HG03439 (cell line): ENCODE results near the gene COX19.

Experiments used
- ATAC-seq: cut with Tn5 transposase; IDR thresholded peaks from one replicate; pipeline ENCODE4 v1.9.1; 2021; ENCODE audit warnings: mild to moderate bottlenecking, moderate library complexity; ENCODE audit not compliant: unreplicated experiment

Gene COX19

DNA sequence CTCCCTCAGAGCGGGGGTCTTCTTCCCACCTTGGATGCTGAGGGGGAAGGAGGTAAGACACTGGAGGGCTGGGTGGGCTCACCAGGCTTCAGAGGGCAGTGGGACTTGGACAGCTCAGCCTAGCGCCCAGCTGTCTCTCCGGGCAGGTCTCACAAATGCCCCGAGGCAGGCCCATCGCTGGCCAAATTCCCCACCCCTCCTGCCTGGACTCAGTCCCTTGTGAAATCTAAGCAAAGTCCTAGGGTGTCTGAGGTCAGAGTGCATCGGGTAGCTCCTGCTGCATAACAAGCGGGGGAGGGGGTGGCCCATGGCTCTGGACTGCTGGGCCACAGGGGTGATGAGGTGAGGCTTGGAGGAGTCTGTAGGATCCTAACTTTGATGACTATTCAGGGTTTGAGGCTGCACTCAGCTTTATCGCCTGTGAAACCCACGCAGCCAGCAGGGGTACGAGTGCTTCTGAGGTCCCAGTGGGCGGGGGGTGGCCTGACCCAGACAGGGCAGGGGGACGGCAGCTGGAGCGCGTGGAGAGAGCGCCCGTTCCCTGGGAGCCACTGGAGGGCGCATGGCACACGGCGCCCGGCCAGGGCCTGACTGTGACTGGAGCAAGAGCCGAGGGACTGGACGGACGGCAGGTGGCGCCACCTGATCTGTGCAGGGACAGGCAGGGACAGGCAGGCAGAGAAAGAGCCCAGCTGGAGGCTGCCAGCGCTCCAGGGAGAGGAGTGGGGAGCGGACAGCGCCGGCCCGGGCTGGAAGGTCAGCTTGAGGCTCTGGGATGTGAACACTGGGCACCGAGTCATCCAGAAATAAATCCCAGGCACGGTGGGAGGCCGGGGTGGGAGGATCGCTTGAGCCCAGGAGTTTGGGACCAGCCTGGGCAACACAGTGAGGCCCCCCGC, 17.6 kb upstream of the COX19 start:
- ATAC-seq, result peak; percentile 78

GRCh38 chr7:991729-992656, 16.6 kb upstream of the COX19 start:
- no peak for ATAC-seq

DNA sequence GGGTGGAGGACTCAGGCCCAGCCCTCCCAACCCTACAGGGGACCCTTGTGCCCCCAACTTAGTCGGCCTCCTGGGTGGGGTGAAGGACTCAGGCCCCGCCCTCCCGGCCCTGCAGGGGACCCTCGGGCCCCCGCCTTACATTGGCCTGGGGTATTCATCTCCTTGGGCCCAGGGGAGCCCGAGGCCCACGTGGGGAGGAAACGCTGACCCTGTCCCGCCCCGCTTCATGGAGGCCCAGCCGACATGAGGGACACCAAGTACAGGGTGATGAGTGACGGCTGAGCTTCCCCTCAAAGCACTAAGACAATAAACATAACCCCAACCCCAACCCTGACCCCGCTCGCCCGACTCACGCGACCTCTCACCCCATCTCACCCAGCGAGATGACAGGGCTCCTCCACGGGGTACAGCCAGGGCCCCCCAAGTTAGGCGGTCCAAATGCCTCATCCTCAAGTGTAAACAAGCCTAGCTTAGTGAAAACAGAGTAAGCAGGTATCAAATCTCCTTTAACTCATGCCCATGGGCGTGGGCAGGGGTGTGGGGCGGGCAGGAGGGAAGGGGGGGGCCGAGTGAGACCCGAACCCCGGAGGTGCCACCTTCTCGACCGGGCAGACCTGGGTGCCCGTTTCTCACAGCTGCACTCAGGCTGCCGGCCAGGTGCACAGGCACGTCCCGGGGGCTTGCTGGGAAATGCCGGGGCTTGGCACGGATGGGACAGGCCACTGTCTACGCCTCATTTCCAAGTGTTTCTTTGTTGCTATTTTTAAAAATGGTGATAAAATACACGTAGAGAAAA, 15.8 kb upstream of the COX19 start:
- no peak for ATAC-seq

DNA sequence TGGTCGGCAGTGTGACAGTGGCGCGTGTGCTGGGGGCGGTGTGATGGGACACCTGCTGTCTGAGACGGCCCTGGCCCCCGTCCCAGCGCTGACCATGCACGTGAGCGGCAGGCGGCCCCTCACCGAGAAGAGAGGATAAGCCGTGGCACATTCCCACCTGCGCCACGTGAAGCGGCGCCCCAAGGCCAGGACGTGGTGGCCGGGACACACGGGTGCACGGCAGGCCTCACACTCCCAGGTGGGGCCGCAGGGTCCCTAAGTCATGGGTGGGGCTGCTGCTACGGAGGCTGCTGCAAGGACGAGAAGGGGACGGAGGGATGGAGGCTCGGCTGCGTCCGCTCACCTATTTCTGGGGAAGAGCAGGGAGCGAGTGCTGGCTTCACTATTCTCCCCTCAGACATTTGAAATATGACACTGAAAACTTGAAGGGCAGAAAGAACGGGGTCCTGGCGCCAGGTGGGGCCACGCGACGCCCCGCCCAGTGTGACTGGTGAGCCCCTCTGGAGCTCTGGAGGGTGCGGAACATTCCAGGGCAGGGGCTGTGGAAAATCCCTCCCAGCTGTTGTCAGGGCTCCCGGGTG, 15.1 kb upstream of the COX19 start:
- no peak for ATAC-seq

DNA sequence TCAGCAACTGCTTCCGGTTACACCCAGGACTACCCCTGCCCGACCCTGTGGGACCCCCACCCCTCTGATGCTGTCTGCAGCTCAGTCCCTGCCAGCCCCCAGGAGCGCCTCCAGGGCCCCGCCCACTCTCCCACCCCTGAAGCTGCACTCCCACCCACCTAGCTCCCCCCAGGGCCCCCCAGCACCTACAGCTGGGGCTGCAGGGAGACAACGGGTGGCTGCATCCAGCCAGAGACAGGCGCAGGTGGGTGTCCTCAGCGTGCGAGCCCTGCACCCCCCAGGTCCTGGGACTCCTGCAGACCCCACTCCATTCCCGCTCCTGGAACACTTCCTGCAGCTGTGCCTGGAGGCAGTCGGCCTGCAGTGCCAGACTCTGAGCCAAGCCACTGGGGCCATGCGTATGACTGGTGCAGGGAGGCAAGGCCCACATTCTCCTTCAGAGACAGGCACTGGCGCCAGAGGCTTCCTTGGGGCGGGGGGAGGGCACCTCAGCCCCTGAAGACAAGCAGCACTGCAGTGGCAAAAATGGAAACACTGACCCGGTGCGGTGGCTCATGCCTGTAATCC, 13.7 kb upstream of the COX19 start:
- no peak for ATAC-seq

GRCh38 chr7:988426-988911, 13.1 kb upstream of the COX19 start:
- ATAC-seq, result no peak

DNA sequence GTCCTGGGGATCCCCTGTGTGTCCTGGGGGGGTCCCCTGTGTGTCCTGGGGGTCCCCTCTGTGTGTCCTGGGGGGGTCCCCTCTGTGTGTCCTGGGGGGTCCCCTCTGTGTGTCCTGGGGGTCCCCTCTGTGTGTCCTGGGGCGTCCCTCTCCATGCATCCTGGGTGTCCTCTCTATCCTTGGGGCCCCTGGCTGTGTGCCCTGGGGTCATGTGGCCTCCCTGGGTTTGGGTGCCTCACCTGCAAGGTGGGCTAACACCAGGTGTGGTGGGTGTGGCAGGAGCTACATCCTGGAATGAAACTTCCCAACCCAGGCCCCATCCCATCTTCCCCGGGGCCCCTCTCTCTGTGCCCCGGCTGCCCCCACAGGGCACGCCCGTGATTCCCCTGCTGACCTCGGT, 12.6 kb upstream of the COX19 start:
- ATAC-seq, result no peak

- no peak for ATAC-seq
These were observed 11.7 kb upstream of the COX19 start for GRCh38 chr7:986766-987751.

GRCh38 chr7:985915-986741, 10.8 kb upstream of the COX19 start:
- ATAC-seq, result no peak

DNA sequence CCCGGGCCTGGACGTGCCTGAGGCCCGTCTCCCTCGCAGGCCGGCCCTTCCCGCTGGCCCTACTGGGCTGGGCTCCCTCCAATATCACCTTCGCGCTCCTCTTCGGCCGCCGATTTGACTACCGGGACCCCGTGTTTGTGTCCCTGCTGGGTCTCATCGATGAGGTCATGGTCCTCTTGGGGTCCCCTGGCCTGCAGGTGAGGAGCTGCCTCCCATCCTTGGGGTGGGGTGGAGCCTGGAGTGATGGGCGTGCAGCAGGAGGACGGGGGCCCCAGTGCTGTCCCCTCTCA, 9.7 kb upstream of the COX19 start:
- no peak for ATAC-seq

GRCh38 chr7:984361-985126, 9.2 kb upstream of the COX19 start:
- ATAC-seq, result no peak

DNA sequence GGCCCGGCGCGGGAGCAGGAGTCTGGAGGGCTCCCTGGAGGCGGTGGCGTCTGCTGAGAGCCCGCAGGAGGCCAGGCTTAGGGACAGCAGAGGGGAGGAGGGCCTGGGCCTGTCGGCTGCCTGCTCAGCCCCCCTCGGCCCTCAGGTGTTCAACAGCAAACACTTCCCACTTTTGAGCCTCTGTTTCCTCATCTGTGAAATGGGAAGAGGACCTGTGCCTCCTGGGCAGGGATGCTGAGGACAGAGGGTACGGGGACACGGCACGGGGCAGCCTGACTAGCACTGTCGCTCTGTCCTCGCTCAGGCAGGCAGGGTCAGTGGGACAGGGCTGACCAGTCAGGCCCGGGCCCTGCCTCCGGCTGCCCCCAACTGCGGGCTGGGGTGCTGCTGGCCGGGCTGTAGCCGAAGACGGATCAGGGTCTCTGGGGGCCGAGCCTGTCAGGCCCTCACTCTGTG, 8.3 kb upstream of the COX19 start:
- ATAC-seq, result no peak

GRCh38 chr7:983004-983615, 7.8 kb upstream of the COX19 start, which contains the start of gene CYP2W1:
Gene CYP2W1, plus strand, starts transcription at chr7:983181. Its CDS starts 31 bp downstream, at chr7:983212.
- ATAC-seq, result no peak

GRCh38 chr7:982511-983003, 7.2 kb upstream of the COX19 start:
- ATAC-seq, result no peak

- no peak for ATAC-seq
These were observed 6.6 kb upstream of the COX19 start for GRCh38 chr7:981793-982510.
